K562 (cell line): ENCODE data around the gene TF. TPM values are rescaled to one million over a fixed set of nuclear protein-coding genes. Genes with fewer than 3 reads are reported as not detected.
A peak's percentile ranks its signal among the peaks of the same experiment; 100 is the strongest.

ENCODE experiments used
- ATAC-seq: fragments of 200-7000 bp; cut with Tn5 transposase; 3 replicates; pipeline ENCODE4 v1.9.1; 2020; ENCODE audit warnings: moderate library complexity
- BruUV-seq: library from RNA; stranded (reverse); fragments of 400-500 nt; replicated peaks from 2 replicates; lab custom pipeline; 2021; lab: Mats Ljungman, UMichigan
- CTCF ChIA-PET: fragments of 300-600 bp; formaldehyde crosslinking; extraction: SDS; loops from one replicate; lab custom pipeline; 2021; ENCODE audit warnings: low intra/inter-chr PET ratio; lab: Yijun Ruan, JAX
- POLR2A ChIA-PET: fragments of 300-600, 350-650 bp; sonication (Branson Sonifier 250); formaldehyde crosslinking; extraction: SDS; loops from one replicate; lab custom pipeline; 2021; ENCODE audit warnings: antibody characterized with exemption, inconsistent platforms; lab: Yijun Ruan, JAX
- DNase-seq, 4 experiments: peaks; one replicate each; pipeline versions ENCODE4 v3.0.0 to v3.0.0-alpha.2; 2011 to 2018; ENCODE audit warnings: low spot score in 3 of 4, mixed read lengths in 3 of 4; ENCODE audit errors: extremely low read depth in 1 of 4
- FAIRE-seq: peaks from 2 replicates; lab custom pipeline; 2011; peaks lifted over from hg19 to GRCh38; lab: Jason Lieb, UNC
- H2AFZ ChIP-seq: 2 replicates; pipeline ENCODE4 v1.6.0; 2011; ENCODE audit warnings: low read depth, low read length, control low read depth, inconsistent platforms
- H3K27ac ChIP-seq: fragments of 200-600 bp; 3 replicates; pipeline ENCODE4 v1.8.0; 2011; ENCODE audit warnings: low read depth, mild to moderate bottlenecking, control low read depth, inconsistent platforms, low read length, moderate library complexity, mixed read lengths; ENCODE audit errors: extremely low read depth
- H3K27me3 ChIP-seq, 2 experiments: fragments of 300-600 bp in 1 of 2; 2 replicates in 1 of 2; 3 replicates in 1 of 2; pipeline versions ENCODE4 v1.6.0 to v1.8.0; 2011; ENCODE audit warnings: inconsistent platforms in 2 of 2, low read length in 2 of 2, mild to moderate bottlenecking in 1 of 2, mixed read lengths in 1 of 2, moderate library complexity in 1 of 2; ENCODE audit not compliant: control insufficient read depth in 2 of 2, insufficient read depth in 2 of 2
- H3K36me3 ChIP-seq: fragments of 300-600 bp; 3 replicates; pipeline ENCODE4 v1.8.0; 2011; ENCODE audit warnings: mild to moderate bottlenecking, low read length, inconsistent platforms; ENCODE audit not compliant: control insufficient read depth, insufficient read depth
- H3K4me1 ChIP-seq, 2 experiments: fragments of 200-600 bp in 1 of 2; replicated peaks in 1 of 2; 2 replicates in 1 of 2; 3 replicates in 1 of 2; pipeline versions ENCODE4 v1.5.1 to v1.8.0; 2011; ENCODE audit warnings: inconsistent platforms in 2 of 2, low read length in 2 of 2, mild to moderate bottlenecking in 1 of 2, mixed read lengths in 1 of 2, moderate library complexity in 1 of 2; ENCODE audit not compliant: control insufficient read depth in 2 of 2, insufficient read depth in 2 of 2
- H3K4me2 ChIP-seq: 2 replicates; pipeline ENCODE4 v1.6.1; 2011; ENCODE audit warnings: low read length, control low read depth, inconsistent platforms, mixed read lengths; ENCODE audit not compliant: insufficient read depth
- H3K4me3 ChIP-seq: fragments of 200-600 bp; sonication (generic), shearing (Covaris generic); 2 replicates; pipeline ENCODE4 v1.5.1; 2016; ENCODE audit warnings: control low read depth, inconsistent platforms
- H3K79me2 ChIP-seq: fragments of 200-600 bp; 3 replicates; pipeline ENCODE4 v1.8.0; 2011; ENCODE audit warnings: low read length, inconsistent platforms; ENCODE audit not compliant: control insufficient read depth, insufficient read depth
- H3K9ac ChIP-seq, 2 experiments: 2 replicates each; pipeline versions ENCODE4 v1.6.0 to v1.6.1; 2011; ENCODE audit warnings: low read depth in 2 of 2, low read length in 2 of 2, control low read depth in 1 of 2, inconsistent platforms in 1 of 2, mild to moderate bottlenecking in 1 of 2, mixed read lengths in 1 of 2; ENCODE audit not compliant: insufficient read depth in 1 of 2
- H3K9me1 ChIP-seq: one replicate; pipeline ENCODE4 v1.6.0; 2011; ENCODE audit warnings: inconsistent platforms, mild to moderate bottlenecking, low read length, moderate library complexity; ENCODE audit not compliant: control insufficient read depth, insufficient read depth
- H3K9me3 ChIP-seq: replicated peaks from 2 replicates; pipeline ENCODE4 v1.5.1; 2011; ENCODE audit warnings: low read depth, low read length, inconsistent platforms; ENCODE audit not compliant: control insufficient read depth, insufficient read depth
- H4K20me1 ChIP-seq: replicated peaks from 2 replicates; pipeline ENCODE4 v1.6.1; 2011; ENCODE audit warnings: low read length, inconsistent platforms, mixed read lengths; ENCODE audit not compliant: control insufficient read depth, insufficient read depth
- CCAR2 ChIP-seq: fragments of 200-400 bp; formaldehyde crosslinking; IDR thresholded peaks from 2 replicates; pipeline ENCODE4 v1.6.1; 2017; ENCODE audit warnings: mild to moderate bottlenecking, low read depth, low read length
- CREB1 ChIP-seq, 2 experiments: sonication (generic) in 1 of 2; formaldehyde crosslinking in 1 of 2; IDR thresholded peaks; 2 replicates each; pipeline versions ENCODE4 v1.6.1 to v1.8.0; 2012 to 2022; ENCODE audit warnings: inconsistent platforms in 1 of 2, mild to moderate bottlenecking in 1 of 2, missing genetic modification reagents in 1 of 2, moderate library complexity in 1 of 2
- E2F3 ChIP-seq: fragments of 250-450 bp; sonication (Bioruptor Pico); IDR thresholded peaks from 2 replicates; pipeline ENCODE4 v1.4.0; 2020; ENCODE audit warnings: mild to moderate bottlenecking
- FOXK2 ChIP-seq, 2 experiments: fragments of 450-650 bp; IDR thresholded peaks in 1 of 2; conservative IDR thresholded peaks in 1 of 2; 2 replicates each; pipeline ENCODE4 v1.6.1; 2016; ENCODE audit warnings: low read depth in 2 of 2, mild to moderate bottlenecking in 1 of 2
- JUND ChIP-seq, 2 experiments: IDR thresholded peaks; 2 replicates in 1 of 2; 3 replicates in 1 of 2; pipeline ENCODE4 v1.6.1; 2011; ENCODE audit warnings: borderline replicate concordance in 2 of 2, low read depth in 2 of 2, low read length in 2 of 2, improper control_type of control experiment in 1 of 2, missing biosample characterization in 1 of 2, missing genetic modification characterization in 1 of 2, missing genetic modification reagents in 1 of 2
- SRSF7 ChIP-seq: fragments of 200-400 bp; formaldehyde crosslinking; optimal IDR thresholded peaks from 2 replicates; pipeline ENCODE3; 2017; ENCODE audit warnings: mild to moderate bottlenecking, low read depth, low read length
- ZBTB1 ChIP-seq: sonication (generic); formaldehyde crosslinking; IDR thresholded peaks from 2 replicates; pipeline ENCODE4 v1.8.1; 2023; ENCODE audit warnings: missing genetic modification reagents, low read depth, mild to moderate bottlenecking, borderline replicate concordance
- ZNF589 ChIP-seq: fragments of 200-800 bp; sonication (Bioruptor generic); IDR thresholded peaks from 2 replicates; pipeline ENCODE4 v1.6.1; 2016; ENCODE audit warnings: low read depth, missing genetic modification characterization, missing compliant biosample characterization
- ZNF75A ChIP-seq: fragments of 450-650 bp; formaldehyde crosslinking; IDR thresholded peaks from 2 replicates; pipeline ENCODE4 v1.4.0; 2020; ENCODE audit warnings: mild to moderate bottlenecking
- ZNF778 ChIP-seq: fragments of 450-650 bp; formaldehyde crosslinking; IDR thresholded peaks from 2 replicates; pipeline ENCODE4 v1.4.0; 2020; ENCODE audit warnings: mild to moderate bottlenecking, moderate library complexity
- ZSCAN29 ChIP-seq: fragments of 450-650 bp; IDR thresholded peaks from 2 replicates; pipeline ENCODE4 v1.6.1; 2017
- WGBS: fragments of 100-300 bp; shearing (Covaris generic); methylation state at CpG from one replicate; pipeline ENCODE4 v1.1.6; 2016; ENCODE audit warnings: low coverage, mixed read lengths; ENCODE audit not compliant: insufficient coverage; ENCODE audit errors: missing lambda C conversion rate; 5-methylcytosine and 5-hydroxymethylcytosine counted together
- in situ Hi-C: fragments of 300-500 bp; cut with MboI; formaldehyde crosslinking; loops from 4 replicates; pipeline ENCODE4 v1.15.0; 2018; ENCODE audit warnings: inconsistent platforms, mixed read lengths
- intact Hi-C: fragments of 100-400 bp; cut with micrococcal nuclease; formaldehyde crosslinking; loops from 2 replicates; pipeline ENCODE4 v1.14.2; 2022
- polyA plus RNA-seq, 8 experiments: library from polyadenylated mRNA; depleted of rRNA in 4 of 8; stranded (reverse) in 5 of 8; unstranded in 3 of 8; fragments of >200 nt; fragmentation: Nextera tagmentation in 2 of 8; fragmentation: Illumina TruSeq in 1 of 8; extraction: Ambion mirVana in 2 of 8; extraction: Trizol in 1 of 8; gene quantifications; 2 replicates each; pipeline versions ENCODE4 v1.2.1 to v1.2.3, GENCODE V29; 2011 to 2014; ENCODE audit warnings: inconsistent platforms in 1 of 8, missing spikeins in 1 of 8
- total RNA-seq, 7 experiments: library from RNA; depleted of rRNA in 6 of 7; stranded (reverse); fragments of >200 nt in 6 of 7; fragmentation: Illumina TruSeq in 2 of 7; extraction: Trizol in 2 of 7; gene quantifications; 2 replicates each; pipeline versions ENCODE4 v1.2.1 to v1.2.3, GENCODE V29; 2011 to 2021; ENCODE audit warnings: low replicate concordance in 1 of 7
- TF ChIP-seq, protein P1 (sequence below): fragments of 250-450 bp; sonication (Bioruptor Pico); IDR thresholded peaks from 2 replicates; pipeline ENCODE4 v1.4.0; 2020; ENCODE audit warnings: borderline replicate concordance
- TF ChIP-seq, protein P2 (sequence below), 2 experiments: fragments of 450-650 bp in 1 of 2; sonication (generic) in 1 of 2; formaldehyde crosslinking in 1 of 2; IDR thresholded peaks in 1 of 2; conservative IDR thresholded peaks in 1 of 2; 2 replicates each; pipeline versions ENCODE4 v1.6.1 to v1.8.1; 2016 to 2023; ENCODE audit warnings: mild to moderate bottlenecking in 2 of 2, moderate library complexity in 2 of 2, inconsistent platforms in 1 of 2, missing genetic modification reagents in 1 of 2

TF gene
- total and polyA plus RNA-seq, 9 of the 15 experiments (the other 6 are each of a cell fraction or from before 2014, with no cell fraction given): 0.09 to 9.2 (median 3.1) TPM

DNA sequence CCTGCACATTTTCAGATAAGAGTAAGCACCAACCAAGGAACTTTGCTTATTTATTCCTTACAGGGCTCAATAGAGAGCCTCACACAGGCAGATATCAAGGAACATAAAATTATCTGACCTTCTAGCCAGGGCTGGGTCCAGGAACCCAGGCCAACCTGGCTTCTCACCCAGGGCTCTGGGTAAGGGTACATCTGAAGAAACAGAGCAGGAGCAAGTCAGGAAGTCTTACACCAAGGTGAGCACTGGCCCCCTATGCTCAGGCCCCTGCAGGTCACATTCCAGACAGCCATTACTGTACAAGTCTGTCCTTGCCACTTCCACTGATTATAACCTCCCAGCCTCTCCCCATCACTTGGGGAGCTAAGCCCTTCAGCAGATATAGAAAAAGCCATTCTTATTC, 19.1 kb downstream of the TF start (continued):
- TF ChIP-seq, protein P1, sequence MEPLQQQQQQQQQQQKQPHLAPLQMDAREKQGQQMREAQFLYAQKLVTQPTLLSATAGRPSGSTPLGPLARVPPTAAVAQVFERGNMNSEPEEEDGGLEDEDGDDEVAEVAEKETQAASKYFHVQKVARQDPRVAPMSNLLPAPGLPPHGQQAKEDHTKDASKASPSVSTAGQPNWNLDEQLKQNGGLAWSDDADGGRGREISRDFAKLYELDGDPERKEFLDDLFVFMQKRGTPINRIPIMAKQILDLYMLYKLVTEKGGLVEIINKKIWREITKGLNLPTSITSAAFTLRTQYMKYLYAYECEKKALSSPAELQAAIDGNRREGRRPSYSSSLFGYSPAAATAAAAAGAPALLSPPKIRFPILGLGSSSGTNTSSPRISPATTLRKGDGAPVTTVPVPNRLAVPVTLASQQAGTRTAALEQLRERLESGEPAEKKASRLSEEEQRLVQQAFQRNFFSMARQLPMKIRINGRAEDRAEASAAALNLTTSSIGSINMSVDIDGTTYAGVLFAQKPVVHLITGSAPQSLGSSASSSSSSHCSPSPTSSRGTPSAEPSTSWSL: no peak
- TF ChIP-seq CREB1 (IDR thresholded peaks at IDR 0.05) (no peak), CREB1 (CRISPR knock-in tag; IDR thresholded peaks at IDR 0.05) (no peak), CCAR2 (no peak), SRSF7 (no peak), FOXK2 (conservative IDR thresholded peaks at IDR 0.05 in 1 of 2, IDR thresholded peaks at IDR 0.05 in 1 of 2; ENCODE audit: low read depth in 2 of 2) (no peak), ZNF778 (CRISPR knock-in tag) (no peak), JUND (IDR thresholded peaks at IDR 0.05; ENCODE audit: borderline replicate concordance, low read depth, low read length) (no peak), JUND (tag; IDR thresholded peaks at IDR 0.05; ENCODE audit: borderline replicate concordance, low read depth, low read length) (no peak), ZNF75A (no peak), ZBTB1 (CRISPR knock-in tag) (no peak), ZSCAN29 (no peak), E2F3 (CRISPR knock-in tag) (no peak)

DNA sequence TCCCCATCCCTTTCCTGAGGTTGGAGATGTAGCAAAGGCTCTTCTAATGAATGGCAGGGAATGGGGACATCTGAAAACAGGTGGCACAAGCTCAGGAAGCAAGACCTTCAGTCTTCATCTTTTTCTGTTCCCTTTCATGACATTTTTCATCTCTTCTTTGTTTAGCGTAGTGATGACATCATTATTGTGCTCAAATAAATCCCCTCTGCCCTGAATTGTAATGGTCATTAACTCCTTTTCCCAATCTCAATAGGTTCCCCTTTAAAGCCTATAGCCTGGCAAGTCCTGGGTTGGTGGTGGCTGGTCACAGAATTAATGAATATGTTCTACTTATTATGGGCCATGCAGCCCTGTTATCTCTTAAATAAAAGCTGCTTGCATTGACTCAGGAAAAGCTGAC, 21.4 kb downstream of the TF start:
- no peaks in the 10 kb centered on the region for H3K36me3 ChIP-seq
- FAIRE-seq: no peak
- DNase-seq: no peak
- no peak overlapping the region for H3K4me3 ChIP-seq
- H3K27me3 ChIP-seq: peaks cover 0 to 7% of the 10 kb centered on the region in 2 experiments; a peak in 2 of 5 replicates
- 33% methylated on average over 1 of the region's 1 CpG for WGBS
- no peaks in the 10 kb centered on the region for H4K20me1 ChIP-seq
- H3K79me2 ChIP-seq: no peaks in the 10 kb centered on the region
- BruUV-seq: no TSS peak
- in situ Hi-C loops: no loop called here
- H3K4me1 ChIP-seq: no peaks in the 10 kb centered on the region
- no peak overlapping the region for H2AFZ ChIP-seq
- no peak for ATAC-seq
- no peak overlapping the region for H3K4me2 ChIP-seq
- H3K9me1 ChIP-seq: no peaks in the 10 kb centered on the region
- H3K9ac ChIP-seq: no peak overlapping the region
- no peak for TF ChIP-seq ZNF589 (CRISPR knock-in tag)
- TF ChIP-seq, protein P2, sequence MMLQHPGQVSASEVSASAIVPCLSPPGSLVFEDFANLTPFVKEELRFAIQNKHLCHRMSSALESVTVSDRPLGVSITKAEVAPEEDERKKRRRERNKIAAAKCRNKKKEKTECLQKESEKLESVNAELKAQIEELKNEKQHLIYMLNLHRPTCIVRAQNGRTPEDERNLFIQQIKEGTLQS (IDR thresholded peaks at IDR 0.05): 0 out of 2 replicates have a peak, but pooled peaks have one; percentile 16
- TF ChIP-seq, protein P2 (CRISPR knock-in tag; conservative IDR thresholded peaks at IDR 0.05): no peak
- intact Hi-C loops: no loop called here
- POLR2A ChIA-PET: no interaction called here
- no peaks in the 10 kb centered on the region for H3K9me3 ChIP-seq
- no peak overlapping the region for H3K27ac ChIP-seq
- CTCF ChIA-PET: no interaction called here
